ENCODE data around the gene CACNG4. TPM values are rescaled to one million over a fixed set of nuclear protein-coding genes. Genes with fewer than 3 reads are reported as not detected.

Gene CACNG4
- total RNA-seq, 1 donor from 2014 or later = not detected

DNA sequence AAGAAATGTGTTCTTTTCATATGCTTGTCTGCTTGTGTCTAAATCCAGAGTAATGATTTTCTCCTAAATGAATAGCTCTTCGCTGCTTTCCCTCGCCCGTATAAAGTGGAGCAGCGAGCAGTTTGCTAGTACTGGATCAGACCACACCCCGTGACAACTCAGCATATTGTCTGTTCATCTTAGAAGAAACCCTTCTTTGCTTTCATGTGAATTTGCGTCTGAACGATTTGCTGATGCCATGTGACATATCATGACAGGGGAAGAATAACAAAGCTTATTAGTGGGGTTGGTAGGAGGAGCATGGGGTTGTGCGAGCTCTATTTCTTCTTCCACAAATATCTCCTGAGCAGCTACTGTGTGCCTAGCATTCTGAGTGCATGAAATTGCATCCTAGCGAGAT lies 44.1 kb upstream of the CACNG4 start:
- Histone ChIP-seq H3K36me3 (no peaks in the 10 kb centered on the region), H3K27me3 (ENCODE audit: low read depth) (peaks cover 68% of the 10 kb centered on the region), H3K4me3 (no peak overlapping the region), H3K4me1 (no peaks in the 10 kb centered on the region), H3K9me3 (replicated peaks) (peaks cover 14% of the 10 kb centered on the region), H3K27ac (replicated peaks) (no peak overlapping the region)
- intact Hi-C loops (cut with micrococcal nuclease) = no loop called here
- no peak for DNase-seq
- no peak for TF ChIP-seq CTCF (IDR thresholded peaks at IDR 0.05; ENCODE audit: borderline replicate concordance)

GRCh38 chr17:66920950-66921349 lies 43.6 kb upstream of the CACNG4 start:
- no peaks in the 10 kb centered on the region for H3K4me1 ChIP-seq
- peaks cover 14% of the 10 kb centered on the region for H3K9me3 ChIP-seq (replicated peaks)
- no peak for DNase-seq
- no peak overlapping the region for H3K4me3 ChIP-seq
- no peak overlapping the region for H3K27ac ChIP-seq (replicated peaks)
- H3K27me3 ChIP-seq (ENCODE audit: low read depth) = peaks cover 68% of the 10 kb centered on the region
- no peaks in the 10 kb centered on the region for H3K36me3 ChIP-seq
- intact Hi-C loops (cut with micrococcal nuclease) = no loop called here
- TF ChIP-seq CTCF (IDR thresholded peaks at IDR 0.05; ENCODE audit: borderline replicate concordance) = no peak

DNA sequence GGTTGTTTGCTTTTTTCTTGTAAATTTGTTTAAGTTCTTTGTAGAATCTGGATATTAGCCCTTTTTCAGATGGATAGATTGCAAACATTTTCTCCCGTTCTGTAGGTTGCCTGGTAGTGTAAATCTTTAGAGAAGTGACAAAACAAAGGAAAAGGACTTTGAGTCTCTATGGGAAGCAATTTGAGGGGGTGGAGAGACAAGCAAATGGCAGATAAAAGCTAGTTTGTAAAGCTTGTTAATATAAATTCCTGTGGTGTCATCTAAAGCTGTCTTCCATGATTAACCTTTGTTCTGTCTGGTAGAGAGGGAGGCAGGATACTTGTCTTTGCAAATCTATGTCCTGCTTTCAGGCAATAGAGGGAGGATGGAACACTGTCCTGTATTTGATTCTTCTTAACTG lies 40.6 kb upstream of the CACNG4 start:
- H3K9me3 ChIP-seq (replicated peaks) = peaks cover 14% of the 10 kb centered on the region
- H3K27ac ChIP-seq (replicated peaks) = no peak overlapping the region
- intact Hi-C loops (cut with micrococcal nuclease) = no loop called here
- peaks cover 71% of the 10 kb centered on the region for H3K27me3 ChIP-seq (ENCODE audit: low read depth)
- no peak for DNase-seq
- no peaks in the 10 kb centered on the region for H3K4me1 ChIP-seq
- no peak overlapping the region for H3K4me3 ChIP-seq
- TF ChIP-seq CTCF (IDR thresholded peaks at IDR 0.05; ENCODE audit: borderline replicate concordance) = no peak
- H3K36me3 ChIP-seq = no peaks in the 10 kb centered on the region

DNA sequence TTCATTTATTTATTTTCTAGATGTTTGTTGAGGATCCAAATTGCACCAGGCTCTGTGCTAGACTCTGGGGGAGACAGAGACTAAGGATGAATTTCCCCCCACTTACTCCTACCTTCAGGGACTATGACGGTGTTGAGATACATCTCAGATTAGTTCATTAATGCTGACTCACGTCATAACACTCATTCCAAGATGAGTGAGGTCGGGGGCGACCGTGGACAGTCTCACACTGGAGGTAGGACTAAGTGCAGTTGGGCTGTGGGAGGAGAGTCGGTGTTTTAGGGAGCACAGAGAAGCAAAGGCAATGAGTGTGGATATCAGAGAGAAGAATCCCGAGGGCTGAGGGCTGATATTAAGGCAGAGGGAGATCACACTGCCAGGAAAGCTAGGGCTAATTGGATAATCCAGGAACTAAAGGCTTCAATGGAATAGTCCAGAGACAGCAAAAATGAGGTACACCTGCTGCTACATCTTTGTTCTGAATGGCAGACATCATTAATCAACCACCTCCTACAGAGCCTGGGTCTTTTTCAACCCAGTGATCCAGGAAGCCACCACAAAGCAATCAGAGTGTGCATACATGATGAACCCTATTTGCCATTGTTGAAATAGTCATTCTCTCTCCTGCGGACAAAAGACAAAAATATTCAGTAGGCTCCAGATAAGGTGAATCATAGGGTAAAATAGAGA lies 38.6 kb upstream of the CACNG4 start:
- DNase-seq = no peak

GRCh38 chr17:66928949-66929348 lies 35.6 kb upstream of the CACNG4 start:
- Histone ChIP-seq H3K4me3 (no peak overlapping the region), H3K27me3 (ENCODE audit: low read depth) (peaks cover 84% of the 10 kb centered on the region), H3K36me3 (no peaks in the 10 kb centered on the region), H3K9me3 (replicated peaks) (no peaks in the 10 kb centered on the region), H3K4me1 (no peaks in the 10 kb centered on the region), H3K27ac (replicated peaks) (no peak overlapping the region)
- no peak for DNase-seq
- intact Hi-C loops (cut with micrococcal nuclease) = no loop called here
- no peak for TF ChIP-seq CTCF (IDR thresholded peaks at IDR 0.05; ENCODE audit: borderline replicate concordance)

More for the DNA sequence above, 38.6 kb upstream of the CACNG4 start:
- intact Hi-C loops (cut with micrococcal nuclease) = no loop called here
- Histone ChIP-seq H3K4me1 (no peaks in the 10 kb centered on the region), H3K27ac (replicated peaks) (no peak overlapping the region), H3K4me3 (no peak overlapping the region), H3K27me3 (ENCODE audit: low read depth) (peaks cover 73% of the 10 kb centered on the region), H3K36me3 (no peaks in the 10 kb centered on the region), H3K9me3 (replicated peaks) (peaks cover 9% of the 10 kb centered on the region)
- TF ChIP-seq CTCF (IDR thresholded peaks at IDR 0.05; ENCODE audit: borderline replicate concordance) = no peak
